ENCODE results near the gene ASIC1. TPM values are rescaled to one million over a fixed set of nuclear protein-coding genes. Genes with fewer than 3 reads are reported as not detected.
A peak's percentile ranks its signal among the peaks of the same experiment; 100 is the strongest.

The ASIC1 gene
- total RNA-seq, 4 donors from 2014 or later, result 0.75 to 3.0 (median 0.81) TPM

- intact Hi-C loops (cut with DNase I; ENCODE audit: low total_unique reads) (no loop called here), in situ Hi-C loops (cut with MboI; ENCODE audit: low pct_ligation_motif_present in 1 of 4, low pct_unique_long_range_greater_than_20kb in 1 of 4, low sequenced_read_pairs in 3 of 4) (no loop called here)
- Histone ChIP-seq H3K36me3 (peaks cover 0 to 35% (median 14%) of the 10 kb centered on the region in 4 donors), H3K4me3 (no peak overlapping the region), H3K27me3 (no peaks in the 10 kb centered on the region), H3K27ac (no peak overlapping the region), H3K4me1 (peaks cover 0 to 10% (median 3%) of the 10 kb centered on the region in 4 donors), H3K9me3 (no peaks in the 10 kb centered on the region)
- 60 to 79% methylated on average over 2 of the region's 2 CpGs for WGBS, 2 donors (ENCODE audit: low coverage in 1 of 2)
- no peak for DNase-seq
- TF ChIP-seq CTCF (IDR thresholded peaks at IDR 0.05) (peak; percentile 40 to 69 (median 41)), EP300 (IDR thresholded peaks at IDR 0.05; ENCODE audit: low read depth) (no peak)
These were observed 75.2 kb downstream of the ASIC1 start for GRCh38 chr12:50132505-50133135.

Other genes with a start within 250 kb of the ASIC1 start
- gene NCKAP5L, start 229.2 kb upstream of the ASIC1 start, total RNA-seq, result 1 to 10 TPM; 3.4 to 5.1 (median 4.2) TPM
- 1 to 10 TPM in 3 of 4 donors, under 1 TPM in 1; 0.20 to 2.4 (median 2.0) TPM for gene BCDIN3D, start 214.5 kb upstream of the ASIC1 start, total RNA-seq
- 1 to 10 TPM; 1.5 to 2.8 (median 2.5) TPM for gene FAIM2, start 153.7 kb upstream of the ASIC1 start, total RNA-seq
- gene AQP2, start 106.9 kb upstream of the ASIC1 start, total RNA-seq, result not detected
- gene AQP5, start 95.7 kb upstream of the ASIC1 start, total RNA-seq, result not detected
- gene AQP6, start 84.6 kb upstream of the ASIC1 start, total RNA-seq, result under 1 TPM in 1 of 4 donors, not detected in 3; 0.41 TPM
- 10 to 100 TPM in 2 of 4 donors, 1 to 10 TPM in 2; 5.0 to 13.4 (median 9.3) TPM for gene RACGAP1, start 32.1 kb upstream of the ASIC1 start, total RNA-seq
- gene SMARCD1, start 27.7 kb downstream of the ASIC1 start, total RNA-seq, result 10 to 100 TPM; 23.7 to 52.4 (median 40.4) TPM
- gene GPD1, start 46.4 kb downstream of the ASIC1 start, total RNA-seq, result 10 to 100 TPM in 2 of 4 donors, 1 to 10 TPM in 1, not detected in 1; 9.2 to 22.1 (median 11.3) TPM
- 100 to 1,000 TPM in 1 of 4 donors, 10 to 100 TPM in 3; 22.1 to 107 (median 62.0) TPM for gene COX14, start 54.6 kb downstream of the ASIC1 start, total RNA-seq
- 10 to 100 TPM; 17.5 to 32.5 (median 21.0) TPM for gene CERS5, start 109.8 kb downstream of the ASIC1 start, total RNA-seq
- gene LIMA1, start 225.9 kb downstream of the ASIC1 start, total RNA-seq, result 100 to 1,000 TPM; 151 to 259 (median 243) TPM